A673 (cell line): ENCODE results near the gene MKRN2.

Experiments
- CTCF ChIP-seq: fragments of 300-800, 200-600 bp; sonication (generic); conservative IDR thresholded peaks from 2 replicates; pipeline ENCODE4 v1.5.1; 2017; ENCODE audit warnings: low read depth, mild to moderate bottlenecking, antibody characterized with exemption, low read length, moderate library complexity, mixed read lengths
- EZH2 ChIP-seq: fragments of 200-600 bp; sonication (generic); IDR thresholded peaks from 2 replicates; pipeline ENCODE4 v1.6.1; 2017; ENCODE audit warnings: borderline replicate concordance, low read depth, mild to moderate bottlenecking, mixed read lengths, antibody characterized with exemption, low read length; ENCODE audit not compliant: poor library complexity, severe bottlenecking

- TF ChIP-seq CTCF: no peak
- TF ChIP-seq EZH2: no peak
These were observed 55.8 kb downstream of the MKRN2 start for GRCh38 chr3:12612514-12613226.
